ENCODE results near the gene CIROP. TPM values are rescaled to one million over a fixed set of nuclear protein-coding genes. Genes with fewer than 3 reads are reported as not detected.

CIROP gene
- total and polyA plus RNA-seq, 4 donors, result not detected

DNA sequence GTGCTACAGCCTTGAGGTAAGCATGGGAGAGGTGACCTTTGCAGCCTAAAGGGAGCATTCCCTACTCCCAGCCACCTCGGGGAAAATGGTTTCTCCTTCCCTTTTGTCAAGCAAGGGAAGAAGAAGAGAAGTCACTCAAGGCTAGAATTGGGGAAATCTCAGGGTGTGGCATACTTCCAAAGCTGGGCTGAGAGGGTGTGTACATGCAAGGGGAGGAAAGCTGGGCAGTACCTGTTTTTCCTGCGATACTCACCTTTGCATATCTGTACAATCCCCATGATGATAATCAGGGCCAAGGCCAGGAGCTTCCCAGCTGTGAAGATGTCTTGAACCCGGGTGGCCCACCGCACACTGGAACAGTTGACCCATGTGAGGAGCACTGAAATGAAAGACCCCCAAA lies 38.0 kb upstream of the CIROP start (continued):
- TF ChIP-seq, protein P1, sequence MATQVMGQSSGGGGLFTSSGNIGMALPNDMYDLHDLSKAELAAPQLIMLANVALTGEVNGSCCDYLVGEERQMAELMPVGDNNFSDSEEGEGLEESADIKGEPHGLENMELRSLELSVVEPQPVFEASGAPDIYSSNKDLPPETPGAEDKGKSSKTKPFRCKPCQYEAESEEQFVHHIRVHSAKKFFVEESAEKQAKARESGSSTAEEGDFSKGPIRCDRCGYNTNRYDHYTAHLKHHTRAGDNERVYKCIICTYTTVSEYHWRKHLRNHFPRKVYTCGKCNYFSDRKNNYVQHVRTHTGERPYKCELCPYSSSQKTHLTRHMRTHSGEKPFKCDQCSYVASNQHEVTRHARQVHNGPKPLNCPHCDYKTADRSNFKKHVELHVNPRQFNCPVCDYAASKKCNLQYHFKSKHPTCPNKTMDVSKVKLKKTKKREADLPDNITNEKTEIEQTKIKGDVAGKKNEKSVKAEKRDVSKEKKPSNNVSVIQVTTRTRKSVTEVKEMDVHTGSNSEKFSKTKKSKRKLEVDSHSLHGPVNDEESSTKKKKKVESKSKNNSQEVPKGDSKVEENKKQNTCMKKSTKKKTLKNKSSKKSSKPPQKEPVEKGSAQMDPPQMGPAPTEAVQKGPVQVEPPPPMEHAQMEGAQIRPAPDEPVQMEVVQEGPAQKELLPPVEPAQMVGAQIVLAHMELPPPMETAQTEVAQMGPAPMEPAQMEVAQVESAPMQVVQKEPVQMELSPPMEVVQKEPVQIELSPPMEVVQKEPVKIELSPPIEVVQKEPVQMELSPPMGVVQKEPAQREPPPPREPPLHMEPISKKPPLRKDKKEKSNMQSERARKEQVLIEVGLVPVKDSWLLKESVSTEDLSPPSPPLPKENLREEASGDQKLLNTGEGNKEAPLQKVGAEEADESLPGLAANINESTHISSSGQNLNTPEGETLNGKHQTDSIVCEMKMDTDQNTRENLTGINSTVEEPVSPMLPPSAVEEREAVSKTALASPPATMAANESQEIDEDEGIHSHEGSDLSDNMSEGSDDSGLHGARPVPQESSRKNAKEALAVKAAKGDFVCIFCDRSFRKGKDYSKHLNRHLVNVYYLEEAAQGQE (IDR thresholded peaks at IDR 0.05), result no peak
- TF ChIP-seq GABPA (IDR thresholded peaks at IDR 0.05 in 1 of 2, conservative IDR thresholded peaks at IDR 0.05 in 1 of 2) (no peak), RAD21 (IDR thresholded peaks at IDR 0.05) (no peak), NR2F2 (IDR thresholded peaks at IDR 0.05) (no peak)

DNA sequence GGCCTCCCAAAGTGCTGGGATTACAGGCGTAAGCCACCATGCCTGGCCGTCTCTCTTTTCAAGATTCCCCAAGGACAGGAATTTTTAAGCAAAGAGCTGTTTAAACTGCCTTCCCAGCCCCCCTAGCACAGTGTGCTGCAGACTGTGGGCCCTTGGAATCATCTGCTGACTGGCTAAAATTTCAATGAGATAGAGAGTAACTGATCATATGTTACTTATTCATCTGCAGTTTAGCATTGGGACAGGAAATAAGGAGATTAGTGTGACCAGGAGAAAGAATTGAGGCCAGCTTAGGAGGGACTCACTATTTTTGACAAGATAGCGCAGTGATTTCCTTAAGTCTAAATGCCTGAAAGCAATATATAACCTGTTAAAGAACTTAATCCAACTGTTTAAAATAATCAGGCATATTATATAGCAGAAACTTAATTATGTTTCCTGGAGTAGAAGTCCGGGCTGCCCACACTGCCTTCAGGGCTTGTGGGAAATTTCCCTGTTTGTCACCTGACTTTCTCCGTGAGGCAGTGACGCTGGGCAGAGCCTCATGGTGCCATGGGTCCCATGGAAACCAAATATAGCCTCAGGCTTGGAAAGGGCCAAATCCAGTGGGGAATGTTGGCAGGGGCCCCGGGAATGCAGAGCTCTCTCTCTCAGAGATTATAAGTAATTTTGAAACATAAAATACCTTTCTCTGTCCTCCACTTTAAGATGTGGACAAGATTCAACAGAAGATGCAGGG lies 37.1 kb upstream of the CIROP start:
- no peak for DNase-seq (ENCODE audit: low spot score)
- H3K9ac ChIP-seq (ENCODE audit: low read depth in 1 of 2, low read length in 2 of 2), result no peak overlapping the region
- TF ChIP-seq FOXA1 (IDR thresholded peaks at IDR 0.05) (no peak), GABPA (IDR thresholded peaks at IDR 0.05 in 1 of 2, conservative IDR thresholded peaks at IDR 0.05 in 1 of 2) (no peak), HNF4G (IDR thresholded peaks at IDR 0.05) (no peak), EGR1 (IDR thresholded peaks at IDR 0.05; ENCODE audit: low read depth in 2 of 2) (no peak), RAD21 (IDR thresholded peaks at IDR 0.05) (no peak), HNF4A (conservative IDR thresholded peaks at IDR 0.05) (no peak), JUND (IDR thresholded peaks at IDR 0.05) (no peak), TAF1 (conservative IDR thresholded peaks at IDR 0.05) (no peak), FOXA2 (IDR thresholded peaks at IDR 0.05) (no peak), YY1 (IDR thresholded peaks at IDR 0.05) (no peak), NR2F2 (IDR thresholded peaks at IDR 0.05) (no peak), RXRA (IDR thresholded peaks at IDR 0.05) (no peak)
- TF ChIP-seq, protein P2, sequence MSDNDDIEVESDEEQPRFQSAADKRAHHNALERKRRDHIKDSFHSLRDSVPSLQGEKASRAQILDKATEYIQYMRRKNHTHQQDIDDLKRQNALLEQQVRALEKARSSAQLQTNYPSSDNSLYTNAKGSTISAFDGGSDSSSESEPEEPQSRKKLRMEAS (IDR thresholded peaks at IDR 0.05), result no peak
- TF ChIP-seq, protein P3, sequence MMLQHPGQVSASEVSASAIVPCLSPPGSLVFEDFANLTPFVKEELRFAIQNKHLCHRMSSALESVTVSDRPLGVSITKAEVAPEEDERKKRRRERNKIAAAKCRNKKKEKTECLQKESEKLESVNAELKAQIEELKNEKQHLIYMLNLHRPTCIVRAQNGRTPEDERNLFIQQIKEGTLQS (IDR thresholded peaks at IDR 0.05), result no peak
- TF ChIP-seq, protein P1 (IDR thresholded peaks at IDR 0.05), result no peak
- TF ChIP-seq, protein P4, sequence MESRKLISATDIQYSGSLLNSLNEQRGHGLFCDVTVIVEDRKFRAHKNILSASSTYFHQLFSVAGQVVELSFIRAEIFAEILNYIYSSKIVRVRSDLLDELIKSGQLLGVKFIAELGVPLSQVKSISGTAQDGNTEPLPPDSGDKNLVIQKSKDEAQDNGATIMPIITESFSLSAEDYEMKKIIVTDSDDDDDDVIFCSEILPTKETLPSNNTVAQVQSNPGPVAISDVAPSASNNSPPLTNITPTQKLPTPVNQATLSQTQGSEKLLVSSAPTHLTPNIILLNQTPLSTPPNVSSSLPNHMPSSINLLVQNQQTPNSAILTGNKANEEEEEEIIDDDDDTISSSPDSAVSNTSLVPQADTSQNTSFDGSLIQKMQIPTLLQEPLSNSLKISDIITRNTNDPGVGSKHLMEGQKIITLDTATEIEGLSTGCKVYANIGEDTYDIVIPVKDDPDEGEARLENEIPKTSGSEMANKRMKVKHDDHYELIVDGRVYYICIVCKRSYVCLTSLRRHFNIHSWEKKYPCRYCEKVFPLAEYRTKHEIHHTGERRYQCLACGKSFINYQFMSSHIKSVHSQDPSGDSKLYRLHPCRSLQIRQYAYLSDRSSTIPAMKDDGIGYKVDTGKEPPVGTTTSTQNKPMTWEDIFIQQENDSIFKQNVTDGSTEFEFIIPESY (IDR thresholded peaks at IDR 0.05), result no peak
- TF ChIP-seq, protein P5, sequence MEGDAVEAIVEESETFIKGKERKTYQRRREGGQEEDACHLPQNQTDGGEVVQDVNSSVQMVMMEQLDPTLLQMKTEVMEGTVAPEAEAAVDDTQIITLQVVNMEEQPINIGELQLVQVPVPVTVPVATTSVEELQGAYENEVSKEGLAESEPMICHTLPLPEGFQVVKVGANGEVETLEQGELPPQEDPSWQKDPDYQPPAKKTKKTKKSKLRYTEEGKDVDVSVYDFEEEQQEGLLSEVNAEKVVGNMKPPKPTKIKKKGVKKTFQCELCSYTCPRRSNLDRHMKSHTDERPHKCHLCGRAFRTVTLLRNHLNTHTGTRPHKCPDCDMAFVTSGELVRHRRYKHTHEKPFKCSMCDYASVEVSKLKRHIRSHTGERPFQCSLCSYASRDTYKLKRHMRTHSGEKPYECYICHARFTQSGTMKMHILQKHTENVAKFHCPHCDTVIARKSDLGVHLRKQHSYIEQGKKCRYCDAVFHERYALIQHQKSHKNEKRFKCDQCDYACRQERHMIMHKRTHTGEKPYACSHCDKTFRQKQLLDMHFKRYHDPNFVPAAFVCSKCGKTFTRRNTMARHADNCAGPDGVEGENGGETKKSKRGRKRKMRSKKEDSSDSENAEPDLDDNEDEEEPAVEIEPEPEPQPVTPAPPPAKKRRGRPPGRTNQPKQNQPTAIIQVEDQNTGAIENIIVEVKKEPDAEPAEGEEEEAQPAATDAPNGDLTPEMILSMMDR (IDR thresholded peaks at IDR 0.05; ENCODE audit: low read depth, low read length, missing input control), result no peak
- H3K9me3 ChIP-seq (ENCODE audit: control insufficient read depth in 4 of 4, low read length in 3 of 4), result no peaks in the 10 kb centered on the region
- peaks cover 0 to 2% (median 1%) of the 10 kb centered on the region in 4 donors for H3K36me3 ChIP-seq (ENCODE audit: control insufficient read depth in 4 of 4, insufficient read depth in 3 of 4, low read depth in 1 of 4, low read length in 3 of 4)
- no peaks in the 10 kb centered on the region for H3K4me1 ChIP-seq (ENCODE audit: control insufficient read depth in 4 of 4, insufficient read depth in 4 of 4, low read length in 3 of 4)
- 77% methylated on average over 7 of the region's 7 CpGs for WGBS
- H3K27ac ChIP-seq (ENCODE audit: low read depth in 1 of 2, low read length in 2 of 2), result no peak overlapping the region
- no peak overlapping the region for H3K4me3 ChIP-seq (ENCODE audit: low read depth in 1 of 3, low read length in 3 of 3)
- no peaks in the 10 kb centered on the region for H3K27me3 ChIP-seq (ENCODE audit: control insufficient read depth in 4 of 4, insufficient read depth in 4 of 4, low read length in 3 of 4)
